HG03108 (cell line): ENCODE measurements around the gene PTGIR.

Source experiments
- ATAC-seq: cut with Tn5 transposase; IDR thresholded peaks from one replicate; pipeline ENCODE4 v1.9.1; 2021; ENCODE audit warnings: moderate library complexity; ENCODE audit not compliant: unreplicated experiment

The PTGIR gene

DNA sequence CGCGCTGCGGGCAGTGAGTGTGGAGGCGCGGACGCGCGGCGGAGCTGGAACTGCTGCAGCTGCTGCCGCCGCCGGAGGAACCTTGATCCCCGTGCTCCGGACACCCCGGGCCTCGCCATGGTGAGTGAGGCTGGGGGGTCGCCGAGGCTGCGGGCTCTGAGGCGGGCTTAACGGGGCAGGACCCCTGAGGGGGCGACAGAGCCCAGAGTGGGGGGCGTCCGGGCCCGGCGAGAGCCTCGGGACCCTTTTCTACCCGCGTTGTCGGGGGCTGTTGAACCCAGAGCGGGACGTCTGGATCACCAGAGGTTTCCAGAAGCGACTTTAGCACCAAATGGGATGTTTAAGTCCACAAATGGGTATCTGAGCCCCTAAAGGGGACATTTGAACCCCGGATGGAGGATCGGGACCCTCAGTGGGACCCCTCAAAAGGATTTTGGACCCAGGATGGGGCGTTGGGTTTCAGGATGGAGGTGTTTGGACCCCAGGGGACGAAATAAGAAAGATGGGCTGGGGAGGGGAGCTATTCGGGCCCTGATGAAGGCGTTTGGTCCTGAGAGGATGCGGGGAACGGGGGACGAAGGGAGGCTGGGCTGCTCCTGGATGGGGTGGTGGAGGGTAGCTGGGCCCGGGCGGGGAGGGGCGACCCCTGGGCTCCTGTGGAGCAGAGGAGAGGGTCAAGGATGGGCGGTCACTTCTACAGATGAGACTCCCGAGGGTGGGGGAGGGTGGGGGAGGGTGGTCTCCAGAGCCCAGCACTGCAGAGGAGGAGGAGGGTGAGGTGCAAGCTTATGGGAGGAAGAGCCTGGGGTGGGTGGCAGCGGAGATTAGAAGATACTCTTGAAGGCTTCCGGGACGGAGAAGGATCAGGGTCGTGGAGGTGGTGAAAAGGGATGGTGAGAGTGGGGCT, 23.3 kb downstream of the PTGIR start, which contains the start of gene CALM3:
CALM3 (plus strand) TSS at position 13 of the 907 bp plus-strand sequence; CDS start at position 118, 105 bp downstream.
- no peak for ATAC-seq

DNA sequence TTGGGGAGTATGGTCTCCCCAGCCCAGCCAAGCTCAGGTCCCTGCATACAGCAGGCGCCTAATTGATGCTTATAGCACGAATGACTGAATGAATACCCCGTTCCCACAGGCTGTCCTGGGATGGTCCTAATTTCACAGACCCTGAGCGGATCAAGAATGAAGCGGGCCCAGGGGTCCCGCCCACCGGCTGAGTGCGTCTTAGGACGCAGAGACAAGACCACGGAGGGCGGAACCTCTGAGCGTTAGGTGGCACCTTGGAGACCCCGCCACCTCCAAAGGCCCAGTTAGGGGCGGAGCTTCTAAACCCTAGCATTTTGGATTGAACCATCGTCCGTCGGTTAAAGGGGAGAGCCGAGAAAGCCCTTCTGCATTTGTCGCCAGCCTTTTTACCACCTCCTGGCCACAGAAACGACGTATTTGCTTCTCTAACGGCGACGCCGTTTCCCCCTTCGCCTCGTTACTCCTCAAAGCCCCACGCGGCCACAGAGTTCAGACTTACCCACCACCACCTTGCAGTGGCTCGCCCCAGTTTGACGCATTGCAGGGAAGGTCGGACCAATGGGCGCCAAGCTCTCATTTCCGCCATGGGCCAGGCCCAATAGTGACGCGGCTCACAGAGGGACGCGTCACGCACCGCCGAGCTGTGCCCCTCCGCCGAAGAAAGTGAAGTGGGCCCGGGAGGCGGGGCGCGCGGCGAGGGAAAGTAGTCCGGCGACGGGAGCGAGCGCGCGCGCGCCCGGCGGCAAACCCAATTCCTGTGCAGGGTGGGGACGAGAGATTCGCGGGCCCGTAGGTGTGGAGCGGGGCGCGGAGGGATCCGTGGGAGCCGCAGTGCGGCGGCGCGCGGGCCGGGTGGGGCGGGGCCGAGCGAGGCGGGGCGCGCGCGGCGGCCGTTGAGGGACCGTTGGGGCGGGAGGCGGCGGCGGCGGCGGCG, 24.2 kb downstream of the PTGIR start:
- peak; percentile 77 for ATAC-seq

GRCh38 chr19:46599716-46600373, 25.0 kb downstream of the PTGIR start:
- no peak for ATAC-seq

GRCh38 chr19:46598372-46598917, 26.4 kb downstream of the PTGIR start:
- ATAC-seq: no peak

GRCh38 chr19:46596008-46596407, 28.9 kb downstream of the PTGIR start:
- no peak for ATAC-seq

- no peak for ATAC-seq
These were observed 33.0 kb downstream of the PTGIR start for GRCh38 chr19:46591870-46592269.

DNA sequence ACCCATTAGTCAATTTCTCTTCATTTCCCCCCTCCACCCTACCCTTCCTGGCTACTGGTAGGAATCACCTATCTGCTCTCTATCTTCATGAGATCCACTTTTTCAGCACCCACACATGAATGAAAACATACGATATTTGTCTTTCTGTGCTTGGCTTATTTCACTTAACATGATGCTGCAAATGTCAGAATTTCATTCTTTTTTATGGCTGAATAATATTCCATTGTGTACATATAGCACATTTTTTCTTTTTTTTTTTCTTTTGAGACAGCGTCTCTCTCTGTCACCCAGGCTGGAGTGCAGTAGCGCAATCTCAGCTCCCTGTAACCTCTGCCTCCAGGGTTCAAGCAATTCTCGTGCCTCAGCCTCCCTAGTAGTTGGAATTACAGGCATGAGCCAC, 33.6 kb downstream of the PTGIR start:
- no peak for ATAC-seq

GRCh38 chr19:46587861-46588260, 37.0 kb downstream of the PTGIR start:
- ATAC-seq: no peak

- no peak for ATAC-seq
These were observed 38.6 kb downstream of the PTGIR start for GRCh38 chr19:46586294-46586693.

DNA sequence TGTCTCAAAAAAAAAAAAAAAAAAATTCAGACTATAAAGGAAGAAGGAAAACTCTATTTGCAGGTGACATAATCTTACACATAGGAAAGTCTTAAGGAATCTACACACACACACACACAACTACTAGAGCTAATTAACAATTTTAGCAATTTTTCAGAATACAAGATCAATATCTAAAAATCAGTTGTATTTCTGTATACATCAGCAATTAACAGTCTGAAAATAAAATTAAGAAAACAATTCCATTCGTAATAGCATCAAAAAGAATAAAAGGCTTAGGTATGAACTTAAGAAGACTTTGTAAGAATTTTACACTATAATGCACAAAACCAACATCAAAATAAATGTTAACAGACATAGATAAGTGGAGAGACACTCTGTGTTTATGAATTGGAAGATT, 39.4 kb downstream of the PTGIR start:
- ATAC-seq: no peak

- ATAC-seq: no peak
These were observed 44.6 kb downstream of the PTGIR start for GRCh38 chr19:46580247-46580646.

DNA sequence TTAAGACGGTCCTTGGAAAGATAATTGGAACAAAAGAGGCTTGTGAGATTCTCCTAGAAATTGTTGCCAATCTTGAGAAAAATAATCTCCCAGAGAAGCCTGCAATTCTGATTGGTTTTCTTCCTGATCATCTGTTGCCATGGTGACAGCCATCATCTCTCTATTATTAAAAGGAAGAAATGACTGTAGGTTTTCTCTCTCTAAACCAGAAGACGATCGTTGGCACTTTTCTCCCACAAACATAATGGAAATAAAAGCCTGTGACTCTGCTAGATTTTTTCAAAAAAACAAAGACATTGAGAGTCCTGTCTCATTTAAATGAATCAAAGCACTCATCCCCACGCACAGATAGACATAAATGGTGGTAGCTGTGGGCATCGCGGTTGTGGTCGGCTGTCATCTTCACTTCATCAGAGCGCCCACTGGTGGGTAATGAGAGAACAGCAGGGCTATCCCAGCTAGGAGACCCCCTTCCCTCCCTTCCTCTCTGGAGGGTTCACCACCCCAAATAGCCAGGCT, 45.5 kb downstream of the PTGIR start:
- ATAC-seq: no peak

DNA sequence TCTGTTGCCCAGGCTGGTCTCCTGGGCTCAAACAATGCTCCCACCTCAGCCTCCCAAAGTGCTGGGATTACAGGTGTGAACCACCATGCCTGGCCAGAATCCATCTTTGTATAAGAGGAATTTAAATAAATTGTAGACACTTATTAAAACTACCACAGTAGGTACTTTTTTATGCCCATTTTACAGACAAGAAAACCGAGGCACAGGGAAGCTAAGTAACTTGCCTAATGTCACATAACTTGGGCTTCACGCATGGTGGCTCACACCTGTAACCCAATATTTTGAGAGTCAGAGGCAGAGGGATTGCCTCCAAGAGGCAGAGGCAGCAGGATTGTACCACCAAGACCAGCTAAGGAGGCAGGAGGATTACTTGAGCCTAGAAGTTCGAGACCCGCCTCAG, 46.4 kb downstream of the PTGIR start:
- ATAC-seq: no peak

DNA sequence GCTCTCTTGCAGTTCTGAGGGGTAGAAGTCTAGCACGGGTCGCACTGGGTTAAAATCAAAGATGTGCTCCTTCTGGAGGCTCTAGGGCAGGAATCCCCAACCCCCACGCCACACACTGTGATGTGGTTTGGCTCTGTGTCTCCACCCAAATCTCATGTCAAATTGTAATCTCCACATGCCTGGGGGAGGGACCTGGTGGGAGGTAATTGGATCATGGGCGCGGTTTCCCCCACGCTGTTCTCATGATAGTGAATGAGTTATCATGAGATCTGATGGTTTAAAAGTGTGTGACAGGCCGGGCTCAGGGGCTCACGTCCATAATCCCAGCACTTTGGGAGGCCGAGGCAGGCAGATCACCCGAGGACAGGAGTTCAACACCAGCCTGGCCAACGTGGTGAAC, 50.4 kb downstream of the PTGIR start:
- ATAC-seq: no peak

DNA sequence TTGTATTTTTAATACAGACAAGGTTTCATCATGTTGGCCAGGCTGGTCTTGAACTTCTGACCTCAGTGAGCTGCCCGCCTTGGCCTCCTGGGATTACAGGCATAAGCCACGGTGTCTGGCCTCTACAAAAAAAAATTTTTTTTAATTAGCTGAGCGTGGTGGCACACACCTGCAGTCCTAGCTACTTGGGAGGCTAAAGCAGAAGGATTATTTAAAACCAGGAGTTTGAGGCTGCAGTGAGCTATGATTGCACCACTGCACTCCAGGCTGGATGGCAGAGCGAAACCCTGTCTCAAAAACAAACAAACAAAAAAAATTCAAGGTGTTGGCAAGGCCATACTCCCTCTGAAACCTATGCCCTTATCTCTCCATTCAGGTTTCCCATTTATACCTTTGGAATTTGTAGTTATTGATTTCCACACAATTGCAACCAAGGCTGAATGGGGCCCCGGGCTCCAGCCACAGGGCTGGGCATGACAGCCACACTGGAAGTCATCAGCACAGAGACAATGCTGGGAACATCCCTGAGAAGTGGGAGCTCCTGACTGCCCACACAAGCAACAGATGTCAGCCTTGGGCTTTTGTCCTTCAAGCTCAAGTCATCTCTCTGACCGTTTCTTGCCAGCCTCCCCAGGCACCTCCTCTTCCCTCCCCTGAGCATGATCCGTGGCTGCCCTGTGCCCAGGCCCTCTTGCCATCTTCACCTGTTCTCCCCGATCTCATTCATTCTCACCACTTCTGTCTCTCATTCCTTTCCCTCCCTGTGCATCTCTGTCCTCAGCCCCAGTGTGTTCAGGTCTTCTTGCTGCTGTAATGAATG, 51.0 kb downstream of the PTGIR start:
- no peak for ATAC-seq

DNA sequence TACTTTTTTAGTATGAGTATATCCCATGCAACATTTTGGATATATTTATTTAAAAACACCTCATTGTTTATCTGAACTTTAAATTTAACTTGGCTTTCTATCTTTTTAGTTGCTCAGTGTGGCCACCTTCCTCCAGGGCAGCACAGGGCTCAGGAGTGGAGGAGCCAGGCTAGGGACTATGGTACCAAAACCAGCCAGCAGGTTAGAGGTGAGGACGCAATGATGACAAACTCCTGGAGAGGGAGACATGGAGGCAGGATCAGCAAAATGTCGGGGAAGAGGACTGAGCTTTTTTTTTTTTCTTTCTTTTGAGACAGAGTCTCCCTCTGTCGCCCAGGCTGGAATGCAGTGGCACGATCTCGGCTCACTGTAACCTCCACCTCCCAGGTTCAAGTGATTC, 53.4 kb downstream of the PTGIR start:
- ATAC-seq: no peak
